ENCODE measurements around the gene PAOX.
"Not testable (repeated sequence)": the region's sequence is repeated elsewhere in the genome, so short reads cannot be mapped to it uniquely, and the experiment has no call there.

- not testable (repeated sequence) for TF ChIP-seq POLR2A (IDR thresholded peaks at IDR 0.05; ENCODE audit: low read depth, low read length); CTCF (conservative IDR thresholded peaks at IDR 0.05; ENCODE audit: low read depth, low read length); SMC3 (IDR thresholded peaks at IDR 0.05; ENCODE audit: low read depth, low read length); ELK1 (IDR thresholded peaks at IDR 0.05; ENCODE audit: borderline replicate concordance, low read depth, low read length); RAD21 (IDR thresholded peaks at IDR 0.05; ENCODE audit: low read length); USF2 (IDR thresholded peaks at IDR 0.05; ENCODE audit: low read depth, low read length); CHD1 (IDR thresholded peaks at IDR 0.05; ENCODE audit: low read depth, low read length); CEBPB (IDR thresholded peaks at IDR 0.05; ENCODE audit: low read depth, low read length); NFE2L2 (IDR thresholded peaks at IDR 0.05; ENCODE audit: low read depth, low read length)
Measured at GRCh38 chr10:133431888-133432613, 53.0 kb downstream of the PAOX start.
